Testis (tissue), 3 donors: ENCODE data around the gene PHACTR4. TPM values are rescaled to one million over a fixed set of nuclear protein-coding genes. Genes with fewer than 3 reads are reported as not detected.
"Not testable (repeated sequence)": the region's sequence is repeated elsewhere in the genome, so short reads cannot be mapped to it uniquely, and the experiment has no call there.

ENCODE experiments used
- DNase-seq: peaks from one replicate; pipeline ENCODE4 v3.0.0-alpha.2; 2019
- H3K27ac ChIP-seq, 2 donors: fragments of 200-600 bp; sonication (generic); one replicate each; pipeline ENCODE4 v1.5.1; 2019
- H3K27me3 ChIP-seq: fragments of 200-600 bp; sonication (generic); one replicate; pipeline ENCODE4 v1.5.1; 2019
- H3K36me3 ChIP-seq: fragments of 200-600 bp; sonication (generic); one replicate; pipeline ENCODE4 v1.5.1; 2017; ENCODE audit warnings: low read depth; ENCODE audit errors: missing control alignments
- H3K4me1 ChIP-seq: fragments of 200-600 bp; sonication (generic); one replicate; pipeline ENCODE4 v1.5.1; 2019
- H3K4me3 ChIP-seq, 2 donors: fragments of 200-600 bp; sonication (generic); one replicate each; pipeline ENCODE4 v1.5.1; 2017 to 2019
- H3K9me3 ChIP-seq: fragments of 200-600 bp; sonication (generic); one replicate; pipeline ENCODE4 v1.5.1; 2017
- POLR2A ChIP-seq: fragments of 450-650 bp; IDR thresholded peaks from one replicate; pipeline ENCODE4 v1.6.1; 2017; ENCODE audit warnings: antibody characterized with exemption, mild to moderate bottlenecking, moderate library complexity
- WGBS, 2 donors: methylation state at CpG; one replicate each; pipeline ENCODE4 v1.1.5; 2018; 5-methylcytosine and 5-hydroxymethylcytosine counted together
- intact Hi-C: fragments of 100-400 bp; cut with DNase I; formaldehyde crosslinking; loops from one replicate; pipeline ENCODE4 v1.15.1; 2023; ENCODE audit warnings: low total_unique reads
- polyA plus RNA-seq: library from polyadenylated mRNA; stranded (reverse); fragments of 350-450 nt; fragmentation: Illumina TruSeq; extraction: RNeasy Lipid Tissue Mini Kit (QIAGEN cat#74804); gene quantifications from one replicate; pipeline ENCODE4 v1.2.3, GENCODE V29; 2014; ENCODE audit warnings: low read depth, low replicate concordance; ENCODE audit not compliant: insufficient read depth
- total RNA-seq, 2 donors: library from RNA; depleted of rRNA; stranded (reverse); fragments of >200 nt; gene quantifications; one replicate each; pipeline ENCODE4 v1.2.3, GENCODE V29; 2016
- TF ChIP-seq, protein P1 (sequence below), 3 experiments: fragments of 450-650 bp in 2 of 3; fragments of 200-600 bp in 1 of 3; sonication (generic) in 1 of 3; IDR thresholded peaks; one replicate each; pipeline ENCODE4 v1.5.1; 2016 to 2019; ENCODE audit warnings: antibody characterized with exemption in 3 of 3, mild to moderate bottlenecking in 2 of 3, moderate library complexity in 1 of 3

PHACTR4 gene
- total and polyA plus RNA-seq, 3 donors from 2014 or later = 33.1 to 51.8 (median 40.9) TPM

DNA sequence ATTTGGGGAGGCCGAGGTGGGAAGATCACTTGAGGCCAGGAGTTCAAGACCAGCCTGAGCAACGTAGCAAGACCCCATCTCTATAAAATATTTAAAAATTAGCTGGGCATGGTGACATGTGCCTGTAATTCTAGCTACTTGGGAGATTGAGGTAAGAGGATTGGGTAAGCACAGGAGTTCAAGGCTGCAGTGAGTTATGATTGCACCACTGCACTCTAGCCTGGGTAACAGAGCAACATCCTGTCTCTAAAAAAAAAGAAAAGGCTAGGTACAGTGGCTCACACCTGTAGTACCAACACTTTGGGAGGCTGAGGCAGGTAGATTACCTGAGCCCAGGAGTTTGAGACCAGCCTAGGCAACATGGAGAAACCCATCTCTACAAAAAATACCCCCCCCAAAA lies 100.6 kb downstream of the PHACTR4 start:
- no peak for TF ChIP-seq POLR2A
- TF ChIP-seq, protein P1, sequence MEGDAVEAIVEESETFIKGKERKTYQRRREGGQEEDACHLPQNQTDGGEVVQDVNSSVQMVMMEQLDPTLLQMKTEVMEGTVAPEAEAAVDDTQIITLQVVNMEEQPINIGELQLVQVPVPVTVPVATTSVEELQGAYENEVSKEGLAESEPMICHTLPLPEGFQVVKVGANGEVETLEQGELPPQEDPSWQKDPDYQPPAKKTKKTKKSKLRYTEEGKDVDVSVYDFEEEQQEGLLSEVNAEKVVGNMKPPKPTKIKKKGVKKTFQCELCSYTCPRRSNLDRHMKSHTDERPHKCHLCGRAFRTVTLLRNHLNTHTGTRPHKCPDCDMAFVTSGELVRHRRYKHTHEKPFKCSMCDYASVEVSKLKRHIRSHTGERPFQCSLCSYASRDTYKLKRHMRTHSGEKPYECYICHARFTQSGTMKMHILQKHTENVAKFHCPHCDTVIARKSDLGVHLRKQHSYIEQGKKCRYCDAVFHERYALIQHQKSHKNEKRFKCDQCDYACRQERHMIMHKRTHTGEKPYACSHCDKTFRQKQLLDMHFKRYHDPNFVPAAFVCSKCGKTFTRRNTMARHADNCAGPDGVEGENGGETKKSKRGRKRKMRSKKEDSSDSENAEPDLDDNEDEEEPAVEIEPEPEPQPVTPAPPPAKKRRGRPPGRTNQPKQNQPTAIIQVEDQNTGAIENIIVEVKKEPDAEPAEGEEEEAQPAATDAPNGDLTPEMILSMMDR (IDR thresholded peaks at IDR 0.05) = no peak
- H3K27me3 ChIP-seq = no peaks in the 10 kb centered on the region
- DNase-seq = no peak
- 44 to 89% methylated on average over 2 of the region's 2 CpGs for WGBS, 2 donors
- no peak overlapping the region for H3K4me3 ChIP-seq
- no peaks in the 10 kb centered on the region for H3K9me3 ChIP-seq
- intact Hi-C loops = no loop called here
- H3K36me3 ChIP-seq = no peaks in the 10 kb centered on the region
- H3K27ac ChIP-seq = no peak overlapping the region
- no peaks in the 10 kb centered on the region for H3K4me1 ChIP-seq

DNA sequence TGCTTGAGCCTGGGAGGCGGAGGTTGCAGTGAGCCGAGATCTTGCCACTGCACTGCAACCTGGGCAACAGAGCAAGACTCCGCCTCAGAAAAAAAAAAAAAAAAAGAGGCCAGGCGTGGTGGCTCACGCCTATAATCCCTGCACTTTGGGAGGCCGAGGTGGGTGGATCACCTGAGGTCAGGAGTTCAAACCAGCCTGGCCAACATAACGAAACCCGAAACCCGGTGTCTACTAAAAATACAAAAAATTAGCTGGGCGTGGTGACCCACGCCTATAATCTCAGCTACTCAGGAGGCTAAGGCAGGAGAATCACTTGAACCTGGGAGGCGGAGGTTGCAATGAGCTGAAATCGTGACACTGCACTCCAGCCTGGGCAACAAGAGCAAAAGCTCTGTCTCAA lies 110.0 kb downstream of the PHACTR4 start:
- 92 to 95% methylated on average over 13 of the region's 13 CpGs for WGBS, 2 donors
- H3K4me3 ChIP-seq, intact Hi-C loops, H3K36me3 ChIP-seq, H3K4me1 ChIP-seq, H3K27me3 ChIP-seq, H3K27ac ChIP-seq, DNase-seq, H3K9me3 ChIP-seq: not testable (repeated sequence)

DNA sequence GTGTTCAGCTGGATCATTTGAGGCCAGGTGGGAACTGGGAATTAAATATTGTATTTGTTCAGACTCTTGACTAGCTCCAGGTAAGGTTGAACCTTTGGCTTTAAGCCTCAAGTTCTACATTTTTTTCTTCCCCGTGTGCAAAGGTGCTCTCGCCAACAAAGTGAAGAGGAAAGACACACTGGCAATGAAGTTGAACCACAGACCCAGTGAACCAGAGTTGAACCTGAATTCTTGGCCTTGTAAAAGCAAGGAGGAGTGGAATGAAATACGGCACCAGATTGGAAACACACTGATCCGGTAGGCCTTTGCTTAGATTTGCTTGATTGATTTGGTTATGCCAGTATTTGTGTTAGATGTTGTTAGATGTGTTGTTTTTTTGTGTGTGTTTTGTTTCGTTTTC lies 110.8 kb downstream of the PHACTR4 start:
- no peak for DNase-seq
- no peaks in the 10 kb centered on the region for H3K27me3 ChIP-seq

DNA sequence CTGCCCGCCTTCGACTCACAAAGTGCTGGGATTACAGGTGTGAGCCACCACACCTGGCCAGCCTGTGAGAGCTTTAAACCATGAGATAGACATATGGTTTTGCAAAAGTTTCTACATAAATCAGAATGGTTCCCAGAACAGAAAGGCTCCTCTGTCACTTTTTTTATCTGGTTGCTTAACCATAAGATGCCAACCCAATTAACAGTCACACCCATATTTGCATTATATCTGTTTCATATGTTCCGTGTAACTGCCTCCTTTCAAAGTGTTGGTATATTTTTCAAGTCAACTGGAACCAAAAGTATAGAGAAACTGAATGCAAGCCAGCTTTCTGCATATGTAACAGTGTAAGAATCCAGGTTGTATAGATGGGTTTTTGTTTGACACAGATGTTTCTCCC lies 112.6 kb downstream of the PHACTR4 start:
- H3K9me3 ChIP-seq = no peaks in the 10 kb centered on the region
- H3K36me3 ChIP-seq = no peaks in the 10 kb centered on the region
- no peaks in the 10 kb centered on the region for H3K4me1 ChIP-seq
- TF ChIP-seq, protein P1 (IDR thresholded peaks at IDR 0.05) = no peak
- TF ChIP-seq POLR2A = no peak
- intact Hi-C loops = no loop called here
- H3K27me3 ChIP-seq = no peaks in the 10 kb centered on the region
- DNase-seq = no peak
- H3K4me3 ChIP-seq = no peak overlapping the region
- no peak overlapping the region for H3K27ac ChIP-seq
- WGBS, 2 donors = 63 to 92% methylated on average over 3 of the region's 3 CpGs

More for the DNA sequence above, 110.8 kb downstream of the PHACTR4 start:
- no peak for TF ChIP-seq POLR2A
- TF ChIP-seq, protein P1 (IDR thresholded peaks at IDR 0.05) = no peak
- Histone ChIP-seq H3K36me3 (no peaks in the 10 kb centered on the region), H3K4me3 (no peak overlapping the region), H3K27ac (no peak overlapping the region), H3K9me3 (no peaks in the 10 kb centered on the region), H3K4me1 (no peaks in the 10 kb centered on the region)
- intact Hi-C loops = no loop called here
- WGBS, 2 donors = 85 to 91% methylated on average over 5 of the region's 5 CpGs

DNA sequence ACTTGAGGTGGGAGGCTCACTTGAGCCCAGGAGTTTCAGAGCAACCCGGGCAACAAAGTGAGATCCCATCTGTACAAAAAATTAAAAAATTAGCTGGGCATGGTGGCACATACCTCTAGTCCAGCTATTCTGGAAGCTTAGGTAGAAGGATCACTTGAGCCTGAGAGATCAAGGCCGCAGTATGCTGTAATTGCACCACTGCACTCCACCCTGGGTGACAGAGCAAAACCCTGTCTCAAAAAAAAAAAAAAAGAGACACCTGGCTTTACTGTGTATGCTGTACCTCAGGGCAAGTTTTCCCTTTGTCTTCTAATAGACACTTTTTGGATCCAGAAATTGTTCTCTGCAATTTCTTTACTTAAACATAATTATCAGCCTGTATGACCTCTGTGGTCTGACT lies 113.2 kb downstream of the PHACTR4 start:
- Histone ChIP-seq H3K4me3 (no peak overlapping the region), H3K36me3 (no peaks in the 10 kb centered on the region), H3K27ac (no peak overlapping the region), H3K4me1 (no peaks in the 10 kb centered on the region), H3K27me3 (no peaks in the 10 kb centered on the region), H3K9me3 (no peaks in the 10 kb centered on the region)
- TF ChIP-seq, protein P1 (IDR thresholded peaks at IDR 0.05) = no peak
- no peak for TF ChIP-seq POLR2A
- WGBS, 2 donors = 92 to 97% methylated on average over 2 of the region's 2 CpGs
- DNase-seq = no peak
- intact Hi-C loops = no loop called here
